Measurements from ENCODE around the gene GTPBP2. TPM values are rescaled to one million over a fixed set of nuclear protein-coding genes. Genes with fewer than 3 reads are reported as not detected.

Gene GTPBP2
- total and polyA plus RNA-seq, 2 of the 8 experiments (the other 6 are each of a cell fraction or from before 2014, with no cell fraction given), result 58.3 to 86.1 TPM

GRCh38 chr6:43608807-43609206 is 20.3 kb downstream of the GTPBP2 start:
- Histone ChIP-seq H3K14ac (ENCODE audit: insufficient read length) (no peak overlapping the region), H2AFZ (ENCODE audit: low read length) (no peak overlapping the region), H4K8ac (ENCODE audit: extremely low read depth, insufficient read depth, low read length) (no peak overlapping the region), H3K4ac (replicated peaks; ENCODE audit: insufficient read length, low read depth, low read length) (no peak overlapping the region), H2BK120ac (replicated peaks; ENCODE audit: low read depth, low read length) (no peak overlapping the region), H2BK20ac (ENCODE audit: low read length) (no peak overlapping the region), H3K4me3 (ENCODE audit: extremely low read depth in 1 of 4, insufficient read depth in 2 of 4, low read depth in 3 of 4, low read length in 4 of 4) (no peak overlapping the region), H3K27ac (ENCODE audit: low read depth, low read length) (no peak overlapping the region), H3K4me1 (replicated peaks in 1 of 4; ENCODE audit: control insufficient read depth in 3 of 4, insufficient read depth in 4 of 4, low read length in 3 of 4) (no peaks in the 10 kb centered on the region), H3K9me3 (ENCODE audit: insufficient read depth in 2 of 2, low read depth in 1 of 2, low read length in 1 of 2) (no peaks in the 10 kb centered on the region), H4K91ac (replicated peaks; ENCODE audit: insufficient read length, low read length) (no peak overlapping the region), H2BK5ac (ENCODE audit: low read depth, low read length) (no peak overlapping the region), H3K79me2 (ENCODE audit: control insufficient read depth in 1 of 2, insufficient read depth in 2 of 2, low read length in 2 of 2) (no peaks in the 10 kb centered on the region), H4K20me1 (replicated peaks in 1 of 2; ENCODE audit: control insufficient read depth in 1 of 2, insufficient read depth in 2 of 2, low read length in 2 of 2) (peaks cover 0 to 1% of the 10 kb centered on the region in 2 experiments), H3K9ac (replicated peaks in 1 of 4; ENCODE audit: extremely low read depth in 1 of 4, low read depth in 3 of 4, low read length in 3 of 4) (no peak overlapping the region), H3K27me3 (replicated peaks in 1 of 4; ENCODE audit: control insufficient read depth in 3 of 4, extremely low read depth in 1 of 4, insufficient read depth in 3 of 4, low read length in 3 of 4) (no peaks in the 10 kb centered on the region), H3K79me1 (ENCODE audit: low read depth, low read length) (no peaks in the 10 kb centered on the region), H3K4me2 (ENCODE audit: insufficient read depth in 1 of 2, low read depth in 2 of 2, low read length in 2 of 2) (no peak overlapping the region), H3K23me2 (ENCODE audit: low read depth, low read length) (no peaks in the 10 kb centered on the region), H4K5ac (ENCODE audit: insufficient read length, low read depth, low read length) (no peak overlapping the region), H2AK5ac (ENCODE audit: low read depth, low read length) (no peak overlapping the region), H2BK12ac (ENCODE audit: low read depth, low read length) (no peak overlapping the region), H3K18ac (ENCODE audit: extremely low read depth, low read length) (no peak overlapping the region), H3K56ac (replicated peaks; ENCODE audit: insufficient read length, low read depth, low read length) (no peak overlapping the region), H3K36me3 (ENCODE audit: control insufficient read depth in 2 of 4, insufficient read depth in 4 of 4, low read length in 3 of 4) (peaks cover 2 to 9% (median 6%) of the 10 kb centered on the region in 4 experiments; a peak in 7 of 8 replicates), H3K23ac (ENCODE audit: insufficient read length) (no peak overlapping the region), H2BK15ac (ENCODE audit: low read length) (no peak overlapping the region)
- DNase-seq (ENCODE audit: low read depth in 1 of 2, low spot score in 2 of 2) (no peak), FAIRE-seq (no peak)
- WGBS, 2 experiments (ENCODE audit: extremely low coverage in 1 of 2, insufficient coverage in 1 of 2, insufficient read length in 1 of 2, insufficient replicate concordance in 2 of 2, low coverage in 1 of 2, low lambda C conversion rate in 2 of 2, missing lambda C conversion rate in 1 of 2), result 87% methylated on average over 1 of the region's 1 CpG; no CpG with 5 or more reads in 1 of the 2 experiments
- ChIA-PET POLR2A (ENCODE audit: partially characterized antibody) (interaction anchor here (0.9 to 3.5 kb wide), 9 partner anchors 9 to 59 kb away, joined by 3 to 10 read pairs (median 4); partner anchors contain the start of genes GTPBP2, POLH and XPO5), CTCF (ENCODE audit: partially characterized antibody) (interaction anchor here (0.6 to 3.6 kb wide), 23 partner anchors 9 to 474 kb away, joined by 3 to 23 read pairs (median 4); partner anchors contain the start of genes GTPBP2 and RSPH9)
- TF ChIP-seq CTCF (IDR thresholded peaks at IDR 0.05; ENCODE audit: control extremely low read depth in 1 of 3, insufficient read depth in 1 of 3, low read depth in 1 of 3, low read length in 3 of 3) (no peak), ZNF274 (IDR thresholded peaks at IDR 0.05; ENCODE audit: borderline replicate concordance, extremely low read depth, low read length) (no peak), EGR1 (IDR thresholded peaks at IDR 0.05; ENCODE audit: borderline replicate concordance, low read depth, low read length) (no peak), ATF3 (IDR thresholded peaks at IDR 0.05; ENCODE audit: insufficient read depth, low read depth, low read length) (no peak), POLR2A (IDR thresholded peaks at IDR 0.05; ENCODE audit: control extremely low read depth in 1 of 2, low read depth in 2 of 2, low read length in 2 of 2) (no peak), RXRA (IDR thresholded peaks at IDR 0.05; ENCODE audit: insufficient read depth, low read depth, low read length) (no peak), SIN3A (conservative IDR thresholded peaks at IDR 0.05 in 1 of 2, IDR thresholded peaks at IDR 0.05 in 1 of 2; ENCODE audit: low read depth in 1 of 2, low read length in 2 of 2) (no peak), GABPA (IDR thresholded peaks at IDR 0.05; ENCODE audit: borderline replicate concordance, insufficient read depth, low read length) (no peak), ASH2L (IDR thresholded peaks at IDR 0.05; ENCODE audit: low read length) (no peak), CEBPB (IDR thresholded peaks at IDR 0.05; ENCODE audit: low read depth, low read length) (no peak), CHD1 (IDR thresholded peaks at IDR 0.05; ENCODE audit: low read depth, low read length) (no peak)
